Activated CD4-positive, alpha-beta memory T cell treated with anti-CD3 and anti-CD28 coated beads, Interleukin-2, amount 10 ng/mL, durations not matched to agents 7 days and 5 days (primary cell): ENCODE measurements around the gene SATB2. TPM values are rescaled to one million over a fixed set of nuclear protein-coding genes. Genes with fewer than 3 reads are reported as not detected.

Experiments
- CTCF ChIA-PET: fragments of 350-600 bp; sonication (Branson Sonifier 250); formaldehyde crosslinking; loops from one replicate; lab custom pipeline; 2021; ENCODE audit warnings: antibody characterized with exemption, inconsistent platforms; lab: Charles Lee
- POLR2A ChIA-PET: fragments of 350-600 bp; sonication (Branson Sonifier 250); formaldehyde crosslinking; loops from one replicate; lab custom pipeline; 2021; ENCODE audit warnings: antibody characterized with exemption; lab: Charles Lee
- DNase-seq: peaks from one replicate; pipeline ENCODE4 v3.0.0-alpha.2; 2020
- H3K27ac Mint-ChIP-seq: one replicate; pipeline ENCODE4 v1.8.0; 2021; ENCODE audit warnings: mild to moderate bottlenecking, mixed read lengths
- H3K27me3 Mint-ChIP-seq: one replicate; pipeline ENCODE4 v1.8.0; 2021; ENCODE audit warnings: mixed read lengths
- H3K36me3 Mint-ChIP-seq: one replicate; pipeline ENCODE4 v1.8.0; 2021; ENCODE audit warnings: low read depth, mixed read lengths
- H3K4me1 Mint-ChIP-seq: one replicate; pipeline ENCODE4 v1.8.0; 2021; ENCODE audit warnings: mixed read lengths
- H3K4me3 Mint-ChIP-seq: one replicate; pipeline ENCODE4 v1.8.0; 2021; ENCODE audit warnings: mild to moderate bottlenecking, mixed read lengths
- H3K9me3 Mint-ChIP-seq: one replicate; pipeline ENCODE4 v1.8.0; 2021; ENCODE audit warnings: mixed read lengths
- total RNA-seq, 2 experiments: library from RNA; stranded (reverse); gene quantifications; one replicate each; pipeline ENCODE4 v1.2.3, GENCODE V29; 2021

Gene SATB2
- under 1 TPM; 0.13 to 0.18 TPM for total RNA-seq

- Mint-ChIP-seq H3K27ac (no peak within 1 kb of the TSS), H3K4me3 (peak within 1 kb of the TSS; percentile 59), H3K36me3 (peaks cover 16% of the 10 kb centered on the region), H3K9me3 (no peaks in the 10 kb centered on the region), H3K27me3 (peaks cover 64% of the 10 kb centered on the region), H3K4me1 (peaks cover 30% of the 10 kb centered on the region)
- POLR2A ChIA-PET: no interaction called here
- no peak for DNase-seq
- CTCF ChIA-PET: interaction anchor here (1.2 kb wide), 1 partner anchor 12 kb away, joined by 3 read pairs; no protein-coding TSS in a partner anchor
Observed at GRCh38 chr2:199457147-199458008, at the start of gene SATB2. Gene SATB2 (minus strand): TSS chr2:199457939. CDS start chr2:199456037, 1,902 bp downstream.

GRCh38 chr2:199505755-199506403 lies 48.1 kb upstream of the SATB2 start:
- Mint-ChIP-seq H3K27me3 (no peaks in the 10 kb centered on the region), H3K9me3 (no peaks in the 10 kb centered on the region), H3K4me3 (no peak overlapping the region), H3K4me1 (no peaks in the 10 kb centered on the region), H3K27ac (no peak overlapping the region), H3K36me3 (no peaks in the 10 kb centered on the region)
- POLR2A ChIA-PET: no interaction called here
- CTCF ChIA-PET: no interaction called here
- no peak for DNase-seq

- Mint-ChIP-seq H3K9me3 (no peaks in the 10 kb centered on the region), H3K4me1 (no peaks in the 10 kb centered on the region), H3K4me3 (no peak overlapping the region), H3K27ac (no peak overlapping the region), H3K27me3 (no peaks in the 10 kb centered on the region), H3K36me3 (no peaks in the 10 kb centered on the region)
- ChIA-PET CTCF (no interaction called here), POLR2A (no interaction called here)
- no peak for DNase-seq
Observed at GRCh38 chr2:199503148-199503547, 45.4 kb upstream of the SATB2 start.

- CTCF ChIA-PET: interaction anchor here (2.2 kb wide), 1 partner anchor 10 kb away, joined by 6 read pairs; no protein-coding TSS in a partner anchor
- Mint-ChIP-seq H3K4me1 (no peaks in the 10 kb centered on the region), H3K27ac (no peak overlapping the region), H3K9me3 (no peaks in the 10 kb centered on the region), H3K4me3 (no peak overlapping the region), H3K36me3 (no peaks in the 10 kb centered on the region), H3K27me3 (no peaks in the 10 kb centered on the region)
- no peak for DNase-seq
- POLR2A ChIA-PET: no interaction called here
Observed at GRCh38 chr2:199499005-199499404, 41.3 kb upstream of the SATB2 start.

GRCh38 chr2:199495147-199495546 lies 37.4 kb upstream of the SATB2 start:
- POLR2A ChIA-PET: no interaction called here

GRCh38 chr2:199490049-199490448 lies 32.3 kb upstream of the SATB2 start:
- Mint-ChIP-seq H3K27me3 (peaks cover 3% of the 10 kb centered on the region), H3K4me1 (no peaks in the 10 kb centered on the region), H3K27ac (no peak overlapping the region), H3K9me3 (no peaks in the 10 kb centered on the region), H3K4me3 (no peak overlapping the region), H3K36me3 (no peaks in the 10 kb centered on the region)
- ChIA-PET CTCF (no interaction called here), POLR2A (no interaction called here)
- no peak for DNase-seq

More at GRCh38 chr2:199495147-199495546, 37.4 kb upstream of the SATB2 start:
- Mint-ChIP-seq H3K9me3 (no peaks in the 10 kb centered on the region), H3K4me3 (no peak overlapping the region), H3K4me1 (no peaks in the 10 kb centered on the region), H3K36me3 (no peaks in the 10 kb centered on the region), H3K27me3 (no peaks in the 10 kb centered on the region), H3K27ac (no peak overlapping the region)
- CTCF ChIA-PET: no interaction called here
- DNase-seq: no peak

GRCh38 chr2:199488772-199489400 lies 31.1 kb upstream of the SATB2 start:
- CTCF ChIA-PET: interaction anchor here (0.6 to 2.4 kb wide), 19 partner anchors 9 to 1213 kb away, joined by 3 to 17 read pairs (median 4); no protein-coding TSS in a partner anchor
- Mint-ChIP-seq H3K27ac (no peak overlapping the region), H3K4me1 (no peaks in the 10 kb centered on the region), H3K27me3 (peaks cover 5% of the 10 kb centered on the region), H3K36me3 (no peaks in the 10 kb centered on the region), H3K9me3 (no peaks in the 10 kb centered on the region), H3K4me3 (no peak overlapping the region)
- peak; percentile 45 for DNase-seq
- POLR2A ChIA-PET: interaction anchor here (1.0 kb wide), 1 partner anchor 24 kb away, joined by 3 read pairs; no protein-coding TSS in a partner anchor

GRCh38 chr2:199485732-199486335 lies 28.1 kb upstream of the SATB2 start:
- POLR2A ChIA-PET: no interaction called here
- H3K4me1 Mint-ChIP-seq: no peaks in the 10 kb centered on the region
- H3K27ac Mint-ChIP-seq: no peak overlapping the region
- H3K4me3 Mint-ChIP-seq: no peak overlapping the region
- no peaks in the 10 kb centered on the region for H3K36me3 Mint-ChIP-seq
- H3K9me3 Mint-ChIP-seq: no peaks in the 10 kb centered on the region
- peak; percentile 36 for DNase-seq
- H3K27me3 Mint-ChIP-seq: peaks cover 5% of the 10 kb centered on the region
- CTCF ChIA-PET: interaction anchor here (0.5 to 0.7 kb wide), 2 partner anchors 30 to 113 kb away, joined by 3 read pairs; no protein-coding TSS in a partner anchor

- no peaks in the 10 kb centered on the region for H3K36me3 Mint-ChIP-seq
- H3K4me1 Mint-ChIP-seq: no peaks in the 10 kb centered on the region
- no peaks in the 10 kb centered on the region for H3K9me3 Mint-ChIP-seq
- no peak for DNase-seq
- no peak overlapping the region for H3K27ac Mint-ChIP-seq
- peaks cover 6% of the 10 kb centered on the region for H3K27me3 Mint-ChIP-seq
- no peak overlapping the region for H3K4me3 Mint-ChIP-seq
- POLR2A ChIA-PET: no interaction called here
- CTCF ChIA-PET: no interaction called here
Observed at GRCh38 chr2:199484927-199485326, 27.2 kb upstream of the SATB2 start.

- Mint-ChIP-seq H3K27ac (no peak overlapping the region), H3K36me3 (no peaks in the 10 kb centered on the region), H3K9me3 (no peaks in the 10 kb centered on the region), H3K4me1 (no peaks in the 10 kb centered on the region), H3K4me3 (no peak overlapping the region), H3K27me3 (peaks cover 3% of the 10 kb centered on the region)
- ChIA-PET POLR2A (no interaction called here), CTCF (no interaction called here)
- no peak for DNase-seq
Observed at GRCh38 chr2:199480966-199481365, 23.2 kb upstream of the SATB2 start.

- H3K4me3 Mint-ChIP-seq: no peak overlapping the region
- ChIA-PET CTCF (interaction anchor here (2.8 kb wide), 1 partner anchor 11 kb away, joined by 17 read pairs; no protein-coding TSS in a partner anchor), POLR2A (no interaction called here)
- DNase-seq: no peak
- no peaks in the 10 kb centered on the region for H3K36me3 Mint-ChIP-seq
- H3K27ac Mint-ChIP-seq: no peak overlapping the region
- peaks cover 23% of the 10 kb centered on the region for H3K27me3 Mint-ChIP-seq
- H3K4me1 Mint-ChIP-seq: no peaks in the 10 kb centered on the region
- H3K9me3 Mint-ChIP-seq: no peaks in the 10 kb centered on the region
Observed at GRCh38 chr2:199477277-199477834, 19.6 kb upstream of the SATB2 start.

- CTCF ChIA-PET: interaction anchor here (0.8 to 2.5 kb wide), 2 partner anchors 17 to 18 kb away, joined by 3 to 11 read pairs; no protein-coding TSS in a partner anchor
Observed at GRCh38 chr2:199471443-199472057, 13.8 kb upstream of the SATB2 start.

More at GRCh38 chr2:199471443-199472057, 13.8 kb upstream of the SATB2 start:
- POLR2A ChIA-PET: no interaction called here
- H3K4me3 Mint-ChIP-seq: no peak overlapping the region
- H3K27ac Mint-ChIP-seq: no peak overlapping the region
- peaks cover 4% of the 10 kb centered on the region for H3K4me1 Mint-ChIP-seq
- H3K36me3 Mint-ChIP-seq: peaks cover 4% of the 10 kb centered on the region
- H3K9me3 Mint-ChIP-seq: no peaks in the 10 kb centered on the region
- peaks cover 78% of the 10 kb centered on the region for H3K27me3 Mint-ChIP-seq
- no peak for DNase-seq
